Measurements from ENCODE around the gene ARMH1.
A peak's percentile ranks its signal among the peaks of the same experiment; 100 is the strongest.
"Not testable (repeated sequence)": the region's sequence is repeated elsewhere in the genome, so short reads cannot be mapped to it uniquely, and the experiment has no call there.

ARMH1 gene

GRCh38 chr1:44695671-44696070 lies 21.2 kb downstream of the ARMH1 start:
- no peak for ATAC-seq

GRCh38 chr1:44696101-44696500 lies 21.6 kb downstream of the ARMH1 start:
- no peak for ATAC-seq

- ATAC-seq: peak; percentile 73 to 76
Measured at GRCh38 chr1:44696789-44697345, 22.4 kb downstream of the ARMH1 start.

- ATAC-seq: peak in 1 of 2 donors; percentile 18
Measured at GRCh38 chr1:44698138-44698537, 23.6 kb downstream of the ARMH1 start.

GRCh38 chr1:44699375-44699774 lies 24.9 kb downstream of the ARMH1 start:
- ATAC-seq: not testable (repeated sequence)

GRCh38 chr1:44700573-44700972 lies 26.1 kb downstream of the ARMH1 start:
- ATAC-seq: no peak

- no peak for ATAC-seq
Measured at GRCh38 chr1:44701141-44701573, 26.6 kb downstream of the ARMH1 start.

- ATAC-seq: no peak
Measured at GRCh38 chr1:44705470-44705869, 31.0 kb downstream of the ARMH1 start.

- ATAC-seq: no peak
Measured at GRCh38 chr1:44705938-44706337, 31.4 kb downstream of the ARMH1 start.

- ATAC-seq: no peak
Measured at GRCh38 chr1:44707112-44707881, 32.8 kb downstream of the ARMH1 start.

GRCh38 chr1:44707959-44708831 lies 33.7 kb downstream of the ARMH1 start:
- ATAC-seq: peak in 1 of 2 donors; percentile 64

- no peak for ATAC-seq
Measured at GRCh38 chr1:44713321-44713781, 38.8 kb downstream of the ARMH1 start.

GRCh38 chr1:44714532-44714931 lies 40.0 kb downstream of the ARMH1 start:
- no peak for ATAC-seq

- peak; percentile 79 to 84 for ATAC-seq
Measured at GRCh38 chr1:44714944-44715571, 40.5 kb downstream of the ARMH1 start.

GRCh38 chr1:44717156-44717555 lies 42.6 kb downstream of the ARMH1 start:
- ATAC-seq: no peak

- ATAC-seq: no peak
Measured at GRCh38 chr1:44717653-44718052, 43.1 kb downstream of the ARMH1 start.

GRCh38 chr1:44718091-44718490 lies 43.6 kb downstream of the ARMH1 start:
- no peak for ATAC-seq

- ATAC-seq: no peak
Measured at GRCh38 chr1:44719318-44719717, 44.8 kb downstream of the ARMH1 start.

GRCh38 chr1:44720281-44720680 lies 45.8 kb downstream of the ARMH1 start:
- ATAC-seq: no peak

GRCh38 chr1:44721485-44722361 lies 47.2 kb downstream of the ARMH1 start:
- ATAC-seq: peak; percentile 90 to 91

GRCh38 chr1:44723064-44723463 lies 48.5 kb downstream of the ARMH1 start:
- ATAC-seq: no peak

Measured in activated CD4-positive, CD25-positive, alpha-beta regulatory T cell treated with anti-CD3 and anti-CD28 coated beads, Interleukin-2, amount 50 U/mL, for 24 hours (primary cell).